Measurements from ENCODE around the gene LNP1. TPM values are rescaled to one million over a fixed set of nuclear protein-coding genes. Genes with fewer than 3 reads are reported as not detected.

LNP1 gene
- total and polyA plus RNA-seq, 2 donors (not counting 3 experiments of a cell fraction or from before 2014, with no cell fraction given): 0.80 TPM

GRCh38 chr3:100424261-100424660 is 22.9 kb downstream of the LNP1 start:
- TF ChIP-seq JUN (IDR thresholded peaks at IDR 0.05; ENCODE audit: borderline replicate concordance, insufficient read depth, insufficient read length, low read depth) (no peak), GATA2 (IDR thresholded peaks at IDR 0.05; ENCODE audit: insufficient read depth, insufficient read length, low read depth, low read length) (no peak), MYC (IDR thresholded peaks at IDR 0.05; ENCODE audit: low read depth, low read length) (no peak), POLR2A (IDR thresholded peaks at IDR 0.05; ENCODE audit: low read depth, low read length) (no peak), POLR2AphosphoS5 (IDR thresholded peaks at IDR 0.05; ENCODE audit: insufficient read depth, low read depth, low read length) (no peak), FOS (IDR thresholded peaks at IDR 0.05; ENCODE audit: borderline replicate concordance, insufficient read depth, low read length) (no peak), EZH2 (IDR thresholded peaks at IDR 0.05; ENCODE audit: borderline replicate concordance, low read depth, low read length, severe bottlenecking) (no peak)
- TF ChIP-seq, protein P1, sequence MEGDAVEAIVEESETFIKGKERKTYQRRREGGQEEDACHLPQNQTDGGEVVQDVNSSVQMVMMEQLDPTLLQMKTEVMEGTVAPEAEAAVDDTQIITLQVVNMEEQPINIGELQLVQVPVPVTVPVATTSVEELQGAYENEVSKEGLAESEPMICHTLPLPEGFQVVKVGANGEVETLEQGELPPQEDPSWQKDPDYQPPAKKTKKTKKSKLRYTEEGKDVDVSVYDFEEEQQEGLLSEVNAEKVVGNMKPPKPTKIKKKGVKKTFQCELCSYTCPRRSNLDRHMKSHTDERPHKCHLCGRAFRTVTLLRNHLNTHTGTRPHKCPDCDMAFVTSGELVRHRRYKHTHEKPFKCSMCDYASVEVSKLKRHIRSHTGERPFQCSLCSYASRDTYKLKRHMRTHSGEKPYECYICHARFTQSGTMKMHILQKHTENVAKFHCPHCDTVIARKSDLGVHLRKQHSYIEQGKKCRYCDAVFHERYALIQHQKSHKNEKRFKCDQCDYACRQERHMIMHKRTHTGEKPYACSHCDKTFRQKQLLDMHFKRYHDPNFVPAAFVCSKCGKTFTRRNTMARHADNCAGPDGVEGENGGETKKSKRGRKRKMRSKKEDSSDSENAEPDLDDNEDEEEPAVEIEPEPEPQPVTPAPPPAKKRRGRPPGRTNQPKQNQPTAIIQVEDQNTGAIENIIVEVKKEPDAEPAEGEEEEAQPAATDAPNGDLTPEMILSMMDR (IDR thresholded peaks at IDR 0.05; ENCODE audit: extremely low read depth in 1 of 2, insufficient read depth in 1 of 2, low read depth in 1 of 2, low read length in 2 of 2): no peak
- TF ChIP-seq, protein P2, sequence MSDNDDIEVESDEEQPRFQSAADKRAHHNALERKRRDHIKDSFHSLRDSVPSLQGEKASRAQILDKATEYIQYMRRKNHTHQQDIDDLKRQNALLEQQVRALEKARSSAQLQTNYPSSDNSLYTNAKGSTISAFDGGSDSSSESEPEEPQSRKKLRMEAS (IDR thresholded peaks at IDR 0.05; ENCODE audit: insufficient read depth, insufficient read length): no peak
- Histone ChIP-seq H3K4me2 (ENCODE audit: insufficient read depth, low read length) (no peak overlapping the region), H3K9me1 (replicated peaks; ENCODE audit: control insufficient read depth, extremely low read depth, insufficient read depth, low read length) (no peaks in the 10 kb centered on the region), H3K79me2 (ENCODE audit: control insufficient read depth, insufficient read depth, low read length) (no peaks in the 10 kb centered on the region), H3K9ac (replicated peaks; ENCODE audit: extremely low read depth, insufficient read depth, low read length) (no peak overlapping the region), H3K27ac (ENCODE audit: insufficient read depth, low read depth, low read length) (no peak overlapping the region), H3K36me3 (ENCODE audit: control insufficient read depth in 2 of 2, extremely low read depth in 1 of 2, insufficient read depth in 2 of 2, low read length in 2 of 2) (no peaks in the 10 kb centered on the region), H4K20me1 (replicated peaks; ENCODE audit: control insufficient read depth, extremely low read depth, insufficient read depth, low read length) (no peaks in the 10 kb centered on the region), H3K9me3 (replicated peaks; ENCODE audit: control insufficient read depth, insufficient read depth, low read length) (no peaks in the 10 kb centered on the region), H2AFZ (ENCODE audit: low read depth, low read length) (no peak overlapping the region), H3K4me3 (replicated peaks in 1 of 3; ENCODE audit: insufficient read depth in 1 of 3, low read depth in 1 of 3, low read length in 3 of 3) (no peak overlapping the region), H3K4me1 (ENCODE audit: control insufficient read depth, extremely low read depth, insufficient read depth, low read length) (no peaks in the 10 kb centered on the region), H3K27me3 (ENCODE audit: control insufficient read depth in 2 of 2, insufficient read depth in 2 of 2, low read length in 2 of 2) (peaks cover 0 to 6% of the 10 kb centered on the region in 2 experiments)
- intact Hi-C loops (cut with micrococcal nuclease): no loop called here
- dilution Hi-C loops (cut with MboI; ENCODE audit: extremely low pct_ligation_motif_present, low sequenced_read_pairs): no loop called here
- DNase-seq (ENCODE audit: low read depth, low spot score) (no peak), FAIRE-seq (no peak)
- CTCF ChIA-PET: interaction anchor here (2.1 kb wide), 1 partner anchor 39 kb away, joined by 9 read pairs; no protein-coding TSS in a partner anchor
- no TSS peak for BruUV-seq (replicated peaks)
- POLR2A ChIA-PET: no interaction called here

All from endothelial cell of umbilical vein (primary cell).